ENCODE results near the gene PGLYRP3.
"Not testable (repeated sequence)": the region's sequence is repeated elsewhere in the genome, so short reads cannot be mapped to it uniquely, and the experiment has no call there.

PGLYRP3 gene

DNA sequence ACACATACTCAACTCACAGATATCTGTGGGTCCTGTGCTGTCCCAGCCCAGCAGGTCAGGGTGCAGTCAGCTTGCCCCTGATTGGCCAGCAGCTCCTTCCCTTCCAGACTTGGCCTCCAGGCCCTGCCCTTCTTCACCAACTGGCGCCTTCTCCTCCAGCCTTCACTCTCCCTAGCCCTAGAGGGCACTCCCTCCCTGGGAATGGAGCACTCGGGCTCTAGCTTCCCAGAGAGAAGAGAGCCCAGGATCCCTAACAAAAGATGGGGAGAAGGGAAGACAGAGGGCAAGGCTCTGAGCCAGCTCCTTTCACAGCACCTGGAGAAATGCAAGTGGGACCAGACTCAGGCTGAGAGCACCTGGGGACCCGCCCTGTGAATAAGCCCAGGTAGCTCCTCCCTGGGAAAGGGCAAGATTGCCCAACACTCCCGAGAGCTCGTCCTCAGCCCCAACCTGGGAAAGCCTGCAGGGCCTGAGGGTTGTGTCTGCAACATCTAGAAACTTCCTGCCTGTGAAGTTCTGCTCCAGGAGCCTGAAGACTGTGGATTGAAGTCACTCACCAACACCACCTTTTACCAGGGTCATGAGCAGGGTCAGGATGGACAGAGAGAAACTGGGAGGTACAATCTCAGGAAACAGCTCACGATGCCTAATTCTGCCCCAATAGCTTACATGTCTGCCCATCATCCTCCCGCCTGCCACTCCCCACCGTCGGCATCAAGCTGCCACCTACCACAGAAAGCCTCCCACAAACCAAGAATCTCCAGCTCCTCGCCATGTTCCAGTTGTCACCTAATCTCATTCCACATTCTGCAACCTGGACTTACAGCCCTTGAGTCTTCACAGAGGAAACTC is 36.0 kb upstream of the PGLYRP3 start, which contains the start of gene PGLYRP4:
TSS of gene PGLYRP4 (minus strand) at position 331 of the 852 bp plus-strand sequence. CDS start 909 bp downstream, outside the sequence.
- peak; percentile 13 for DNase-seq (ENCODE audit: low spot score)

DNA sequence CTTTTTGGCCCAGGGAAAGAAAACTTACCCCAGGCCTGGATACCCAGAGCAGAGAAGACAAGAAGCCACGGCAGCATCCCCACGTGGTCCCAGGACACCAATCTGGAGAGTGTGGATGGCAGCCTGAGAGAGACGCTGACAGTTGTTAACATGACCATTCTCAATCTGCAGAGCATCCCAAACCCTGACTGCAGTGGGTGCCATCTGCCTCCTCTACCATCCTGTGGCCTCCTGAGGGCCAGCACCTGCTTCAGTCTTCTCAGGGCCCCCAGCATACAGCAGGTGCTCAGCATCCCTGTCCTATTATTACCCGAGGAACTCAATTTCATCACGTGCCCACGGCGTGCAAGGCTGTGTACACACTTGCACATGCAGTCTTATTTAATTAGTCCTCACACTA is 35.1 kb upstream of the PGLYRP3 start:
- DNase-seq (ENCODE audit: low spot score): no peak

DNA sequence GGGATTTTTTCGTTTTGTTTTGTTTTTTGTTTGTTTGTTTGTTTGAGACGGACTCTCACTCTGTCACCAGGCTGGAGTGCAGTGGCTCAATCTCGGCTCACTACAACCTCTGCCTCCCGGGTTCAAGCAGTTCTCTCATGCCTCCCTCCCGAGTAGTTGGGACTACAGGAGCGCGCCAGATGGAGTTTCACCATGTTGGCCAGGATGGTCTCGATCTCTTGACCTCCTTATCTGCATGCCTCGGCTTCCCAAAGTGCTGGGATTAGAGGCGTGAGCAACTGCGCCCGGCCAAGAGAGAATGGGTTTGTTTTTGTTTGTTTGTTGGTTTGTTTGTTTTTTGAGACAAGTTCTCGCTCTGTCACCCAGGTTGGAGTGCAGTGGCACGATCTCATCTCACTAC is 34.3 kb upstream of the PGLYRP3 start:
- not testable (repeated sequence) for DNase-seq (ENCODE audit: low spot score)

DNA sequence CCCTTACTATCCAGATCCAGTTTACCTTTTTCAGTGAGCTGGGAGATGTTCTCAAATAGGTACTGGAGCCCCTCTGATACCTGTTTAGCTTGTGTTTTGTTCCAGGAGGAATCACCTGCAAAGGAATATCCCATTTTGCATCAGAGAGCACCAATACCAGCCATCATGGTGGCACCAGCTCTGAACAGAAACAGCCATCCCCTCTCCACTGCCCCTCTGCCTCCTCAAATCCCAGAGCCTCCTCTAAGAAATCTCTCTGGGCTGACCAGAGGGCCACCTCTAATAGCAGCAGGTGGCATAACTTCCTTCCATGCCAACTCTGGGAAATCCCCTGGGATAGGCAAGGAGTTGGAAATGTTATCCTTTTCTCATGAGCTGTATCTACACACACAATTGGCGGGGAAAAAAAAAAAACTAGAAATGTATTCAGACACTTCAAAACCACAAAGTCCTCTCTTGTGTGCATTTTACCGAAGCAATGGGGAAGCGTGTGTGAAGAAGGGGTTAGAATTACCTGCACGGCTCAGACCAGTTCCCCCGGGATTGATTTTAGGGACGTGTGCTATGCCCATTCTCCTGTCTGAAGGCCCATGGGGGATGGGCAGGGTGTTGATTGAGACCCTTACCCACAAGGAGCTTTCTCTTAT is 33.4 kb upstream of the PGLYRP3 start:
- DNase-seq (ENCODE audit: low spot score): no peak

DNA sequence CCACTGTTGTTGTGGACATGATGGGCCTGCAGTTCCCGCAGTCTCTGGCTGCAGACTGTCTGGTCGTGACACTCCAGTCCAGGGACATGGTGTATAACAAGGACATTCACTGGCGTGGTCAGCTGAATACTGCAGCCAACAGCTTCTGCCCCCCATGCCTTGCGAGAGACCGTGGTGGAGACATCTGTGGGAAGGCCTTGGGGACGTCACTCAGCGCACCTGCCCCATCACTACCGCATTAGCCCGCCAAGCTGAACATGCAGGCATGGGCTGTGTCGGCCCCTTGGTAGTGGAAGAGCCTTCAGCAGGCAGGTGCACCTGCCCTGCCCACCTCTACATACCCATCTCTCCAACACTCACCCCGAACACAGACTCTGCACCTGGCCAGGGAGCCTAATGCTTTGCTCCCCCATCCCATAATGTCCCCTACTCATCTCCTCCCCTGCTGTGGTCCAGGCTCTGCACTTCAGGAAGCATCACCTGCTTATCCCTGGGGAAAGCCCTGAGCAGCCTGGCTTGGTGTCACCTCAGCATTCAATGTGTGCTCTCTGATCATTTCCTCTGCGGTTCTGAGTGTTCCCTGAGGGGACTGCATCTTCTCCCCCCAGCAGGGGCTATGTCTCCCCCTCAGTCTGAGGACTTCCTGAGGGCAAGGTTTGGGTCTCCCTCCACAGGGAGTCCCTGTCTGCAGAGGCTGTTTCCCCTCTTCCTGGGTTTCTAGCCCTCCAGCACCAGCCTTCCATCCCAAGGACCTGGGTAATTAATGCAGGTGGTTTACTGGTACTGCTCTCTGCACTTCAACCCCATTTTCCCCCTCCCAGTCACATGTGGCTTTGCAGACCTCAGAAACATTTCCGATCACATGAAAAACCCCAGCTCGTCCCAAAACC is 32.7 kb upstream of the PGLYRP3 start:
- DNase-seq (ENCODE audit: low spot score): no peak

DNA sequence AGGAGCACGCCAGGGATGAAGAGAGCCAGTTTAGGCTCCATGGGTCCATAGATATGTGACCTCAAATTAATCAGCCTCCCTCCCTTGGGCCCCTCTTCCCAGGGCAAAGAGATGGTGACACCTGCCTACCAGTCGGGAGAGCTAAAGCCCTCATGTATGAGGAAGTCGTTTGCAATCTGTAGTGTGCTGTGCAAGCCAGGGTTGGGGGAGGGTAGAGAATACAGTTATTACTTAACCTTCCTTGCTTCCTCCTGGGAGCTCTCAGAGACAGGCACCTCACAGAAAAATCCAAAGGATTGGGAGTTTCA is 31.9 kb upstream of the PGLYRP3 start:
- no peak for DNase-seq (ENCODE audit: low spot score)

DNA sequence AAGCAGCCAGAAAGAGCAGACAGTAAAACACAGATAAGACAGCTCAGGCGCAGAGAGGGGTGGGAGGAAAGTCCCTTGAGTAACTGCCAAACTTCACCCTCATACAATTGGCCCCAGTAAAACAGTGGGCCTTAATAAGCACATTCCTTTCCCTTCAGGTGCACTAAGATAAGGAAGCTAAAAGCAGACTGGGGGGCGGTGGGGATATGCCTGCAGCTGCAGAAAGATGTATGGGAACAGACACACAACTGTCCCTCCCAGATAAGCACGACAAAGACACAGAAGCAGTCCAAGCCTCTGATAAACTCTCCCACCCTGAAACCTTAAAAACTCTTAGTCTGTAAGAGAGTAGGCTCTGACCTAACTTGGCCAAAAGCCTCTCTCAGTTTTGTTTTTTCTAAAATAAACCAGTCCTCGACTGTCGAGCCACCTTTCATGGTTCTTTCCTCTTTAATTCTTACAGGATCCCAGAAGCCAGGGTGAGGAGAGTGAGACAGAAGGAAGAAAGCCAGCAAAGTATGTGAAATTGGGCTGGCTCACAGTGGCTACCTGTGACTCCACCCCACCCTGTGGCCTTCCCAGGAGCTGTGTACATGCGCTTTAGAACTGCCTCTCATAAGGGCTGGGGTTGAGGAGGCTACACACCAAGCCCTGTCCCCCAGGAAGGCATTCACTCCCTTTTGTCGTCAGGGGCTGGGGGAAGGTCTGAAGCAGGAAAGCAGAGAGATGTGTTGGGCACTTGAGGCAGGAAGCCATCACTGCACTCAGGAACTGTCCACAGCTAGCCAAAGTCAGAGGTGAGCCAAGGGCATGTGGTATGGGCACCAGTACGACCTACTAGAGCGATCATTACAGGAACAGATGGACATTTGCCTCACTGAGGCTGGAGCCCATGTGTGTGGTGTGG is 31.3 kb upstream of the PGLYRP3 start:
- DNase-seq (ENCODE audit: low spot score): no peak

DNA sequence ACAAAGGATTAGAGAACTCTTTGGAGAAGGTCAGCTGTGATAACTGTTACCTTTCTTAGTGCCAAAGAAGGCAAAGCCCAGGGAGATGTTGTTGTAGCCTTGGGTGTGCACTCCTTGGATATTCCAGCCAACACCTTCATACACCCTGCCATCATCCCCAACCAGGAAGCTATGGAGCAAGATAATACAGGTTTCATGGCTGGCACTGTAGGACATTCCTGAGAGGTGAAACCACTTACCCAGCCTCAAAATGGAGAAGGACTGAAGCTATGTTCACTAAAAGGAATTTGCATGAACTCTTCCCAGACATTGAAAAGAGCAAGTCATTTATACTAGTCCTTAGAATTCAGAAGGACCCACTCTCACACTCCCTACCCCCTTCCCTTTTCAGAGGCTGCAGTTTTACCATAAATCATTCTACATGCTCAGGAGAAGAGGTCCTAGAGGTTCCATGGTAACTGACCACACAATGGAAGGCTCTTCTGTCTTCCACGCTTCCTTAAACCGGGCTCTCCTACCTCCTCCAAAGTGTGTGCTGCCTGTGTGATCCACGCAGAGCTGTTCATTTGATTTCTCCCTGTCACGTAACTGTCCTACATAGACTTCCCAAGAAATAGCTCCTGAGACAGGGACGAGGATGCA is 30.4 kb upstream of the PGLYRP3 start:
- DNase-seq (ENCODE audit: low spot score): no peak

DNA sequence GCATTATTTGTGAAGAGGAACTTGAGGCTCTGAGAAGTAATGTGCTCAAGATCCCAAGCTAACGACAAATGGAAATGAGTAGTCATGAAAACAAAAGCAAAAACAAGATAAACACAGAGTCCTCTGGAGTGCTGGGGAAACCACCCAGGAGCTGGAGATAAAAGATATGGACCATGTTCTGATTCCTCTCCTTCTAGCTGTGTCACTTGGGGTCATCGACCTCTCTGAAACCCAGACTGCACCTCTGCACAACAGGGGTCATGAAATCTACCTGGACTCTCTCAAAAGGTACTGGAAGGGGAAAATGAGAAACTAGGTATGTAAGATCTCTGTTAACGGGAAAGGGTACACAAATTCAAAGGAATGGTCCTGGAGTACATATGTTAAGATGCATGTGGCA is 29.4 kb upstream of the PGLYRP3 start:
- no peak for DNase-seq (ENCODE audit: low spot score)

DNA sequence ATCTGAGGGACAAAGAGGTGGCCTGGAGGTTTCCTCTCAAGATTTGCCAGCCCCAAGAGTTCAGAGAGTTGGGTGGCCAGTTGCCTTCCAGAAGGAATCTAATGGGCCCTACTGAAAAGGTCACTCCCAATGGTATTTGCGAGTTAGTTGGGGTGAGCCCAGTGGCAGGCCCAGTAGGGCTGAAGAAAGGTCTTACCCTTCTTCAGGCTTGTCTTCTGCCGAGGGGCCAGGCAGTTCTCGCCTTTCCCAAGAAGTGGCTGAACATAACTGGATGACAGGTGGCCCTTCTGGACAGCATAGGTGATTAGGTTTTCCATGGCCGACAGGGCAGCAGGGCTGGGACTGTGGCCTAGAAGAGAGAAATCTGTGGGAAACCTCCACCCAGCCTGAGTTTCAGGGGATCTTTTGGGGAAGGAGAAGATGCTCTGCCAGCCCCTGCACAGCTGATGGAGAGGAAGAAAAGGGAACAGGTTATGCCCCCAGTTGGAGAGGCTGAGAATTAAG is 28.7 kb upstream of the PGLYRP3 start:
- DNase-seq (ENCODE audit: low spot score): no peak

DNA sequence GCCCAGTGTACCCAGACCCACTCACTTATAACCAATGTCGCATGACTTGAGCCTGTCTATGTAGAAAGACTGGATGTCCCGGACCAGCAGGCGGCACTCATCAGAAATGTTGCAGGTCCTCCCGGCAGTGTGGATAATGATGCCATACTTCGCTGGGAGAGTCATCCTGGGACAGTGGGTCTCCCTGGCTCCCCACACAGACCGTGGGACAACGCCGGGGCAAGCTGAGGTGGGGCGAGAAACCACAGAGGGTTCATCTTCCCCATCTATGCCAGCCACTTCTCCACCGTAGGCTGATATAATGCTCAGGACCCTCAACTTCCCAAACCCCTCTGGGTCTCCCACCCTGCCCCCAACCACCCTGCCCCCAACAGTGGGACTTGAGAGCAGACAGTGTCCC is 27.6 kb upstream of the PGLYRP3 start:
- DNase-seq (ENCODE audit: low spot score): no peak

DNA sequence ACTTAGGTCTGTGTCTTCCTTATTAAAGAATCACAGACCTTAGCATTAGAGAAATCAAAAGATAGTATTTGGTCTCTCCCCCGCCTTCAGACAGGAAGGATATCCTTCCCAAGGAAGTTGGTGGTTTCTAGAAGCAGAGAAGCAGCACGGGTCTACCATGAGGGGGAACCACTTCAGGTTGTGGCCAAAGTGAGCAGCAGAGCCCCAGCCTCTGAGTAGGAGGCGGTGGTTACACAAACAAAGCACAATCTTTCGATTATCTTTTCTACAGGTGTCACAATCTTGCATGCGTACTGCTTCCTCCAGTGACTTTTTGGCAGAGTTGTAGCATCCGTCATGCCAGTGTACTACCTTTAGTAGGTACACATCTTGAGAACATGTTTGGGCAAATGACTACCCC is 27.1 kb upstream of the PGLYRP3 start:
- DNase-seq (ENCODE audit: low spot score): no peak

DNA sequence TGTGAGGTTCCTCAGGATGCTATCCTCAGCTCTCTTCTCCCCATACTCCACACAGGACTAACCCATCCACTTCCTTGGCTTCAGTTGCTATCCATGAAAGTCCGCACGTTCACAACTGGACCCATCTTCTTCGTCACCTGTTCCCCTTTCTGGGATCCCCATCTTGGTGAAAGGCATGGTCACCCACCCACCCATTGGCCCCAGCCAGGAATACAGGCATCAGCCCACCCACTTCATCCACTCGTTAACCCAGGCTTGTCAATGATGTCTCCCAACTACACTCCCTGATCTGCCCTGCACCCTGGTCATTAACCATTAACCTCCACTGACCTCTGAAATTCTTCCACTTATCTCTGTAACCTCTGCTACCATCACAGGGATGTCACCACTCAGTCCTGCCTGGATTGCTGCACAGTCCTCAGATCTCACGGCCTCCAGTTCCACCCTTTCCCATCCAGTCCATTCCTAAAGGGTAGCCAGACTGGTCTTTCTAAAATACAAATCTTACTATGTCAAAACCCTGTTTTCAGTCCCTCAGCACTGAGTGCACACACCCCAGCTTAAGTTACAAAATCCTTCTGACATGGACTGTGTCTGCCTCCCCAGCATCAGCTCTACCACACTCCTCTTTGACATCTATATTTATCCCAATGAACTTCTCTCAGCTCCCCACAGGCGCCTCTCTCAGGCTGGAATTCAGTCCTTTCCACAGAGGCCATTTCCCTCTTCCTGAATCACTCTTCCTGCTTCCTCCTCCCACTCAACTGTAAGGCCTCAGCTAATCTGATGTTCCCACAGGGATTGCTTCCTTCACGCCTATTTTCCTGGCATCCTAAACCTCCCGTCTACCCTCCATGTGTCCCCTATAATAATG is 25.5 kb upstream of the PGLYRP3 start:
- DNase-seq (ENCODE audit: low spot score): no peak

DNA sequence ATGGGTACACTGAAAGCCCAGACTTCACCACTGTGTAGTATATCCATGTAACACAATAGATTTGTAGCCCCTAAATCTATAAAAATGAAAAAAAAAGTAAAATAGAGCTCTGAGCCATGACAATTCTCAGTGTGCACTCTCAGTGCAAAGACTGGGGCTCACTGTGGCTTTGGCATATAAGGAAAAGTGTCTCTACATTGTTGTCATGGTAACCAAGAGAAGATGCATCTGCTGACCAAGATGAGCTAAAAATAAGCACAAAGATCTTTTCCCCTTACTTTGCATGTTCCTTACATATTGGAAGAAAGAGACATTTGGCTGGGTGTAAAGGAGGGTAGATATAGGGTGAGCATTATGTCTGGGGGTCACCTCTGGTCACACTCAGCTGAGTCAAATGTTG is 23.9 kb upstream of the PGLYRP3 start:
- DNase-seq (ENCODE audit: low spot score): no peak

DNA sequence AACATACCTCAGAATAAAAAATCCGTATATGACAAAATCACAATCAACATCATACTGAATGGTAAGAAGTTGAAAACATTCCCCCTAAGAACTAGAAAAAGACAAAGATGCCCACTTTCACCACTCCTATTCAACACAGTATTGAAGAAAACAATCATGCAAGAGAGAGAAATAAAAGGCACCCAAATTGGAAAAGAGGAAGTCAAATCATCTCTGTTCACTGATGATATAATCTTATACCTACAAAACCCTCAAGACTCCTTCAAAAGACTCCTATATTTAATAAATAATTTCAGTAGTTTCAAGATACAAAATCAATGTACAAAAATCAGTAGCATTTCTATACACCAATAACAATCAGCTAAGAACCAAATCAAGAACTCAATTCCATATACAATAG is 21.1 kb upstream of the PGLYRP3 start:
- no peak for DNase-seq (ENCODE audit: low spot score)

DNA sequence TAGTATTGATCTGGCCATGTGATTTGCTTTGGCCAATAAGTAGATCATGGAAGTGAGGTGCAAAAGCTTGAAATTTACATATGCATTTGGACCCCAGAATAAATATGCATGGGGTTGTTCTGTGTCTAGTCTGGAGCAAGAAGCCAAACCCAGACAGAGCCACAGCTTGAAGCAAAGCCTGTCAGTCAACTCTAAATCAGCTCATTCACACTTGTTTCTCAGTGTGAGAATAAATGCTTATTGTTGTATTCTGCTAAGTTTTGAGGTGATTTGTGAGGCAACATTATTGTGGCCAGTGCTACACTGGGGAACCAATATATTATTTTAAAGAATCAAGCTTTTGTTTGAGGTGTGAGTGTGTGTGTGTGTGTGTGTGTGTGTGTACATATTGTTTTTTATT is 12.2 kb upstream of the PGLYRP3 start:
- DNase-seq (ENCODE audit: low spot score): no peak

DNA sequence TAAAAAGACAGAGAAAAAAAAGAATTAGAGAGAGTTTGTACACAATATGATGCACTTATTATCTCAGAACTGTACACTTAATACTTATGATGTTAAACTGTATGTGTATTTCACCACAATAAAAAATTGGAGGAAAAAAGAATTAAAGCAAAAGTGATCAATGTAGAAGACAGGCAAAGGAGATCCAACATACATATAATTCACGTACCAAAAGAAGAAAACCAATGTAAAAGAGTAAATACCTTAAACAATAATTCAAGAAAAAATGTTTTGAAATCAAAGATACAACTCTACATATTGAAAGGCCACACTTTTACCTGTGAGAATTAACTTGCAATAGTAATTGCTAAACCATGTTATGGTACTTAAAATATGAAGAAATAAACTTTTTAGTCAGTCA is 9.8 kb upstream of the PGLYRP3 start:
- DNase-seq (ENCODE audit: low spot score): no peak

DNA sequence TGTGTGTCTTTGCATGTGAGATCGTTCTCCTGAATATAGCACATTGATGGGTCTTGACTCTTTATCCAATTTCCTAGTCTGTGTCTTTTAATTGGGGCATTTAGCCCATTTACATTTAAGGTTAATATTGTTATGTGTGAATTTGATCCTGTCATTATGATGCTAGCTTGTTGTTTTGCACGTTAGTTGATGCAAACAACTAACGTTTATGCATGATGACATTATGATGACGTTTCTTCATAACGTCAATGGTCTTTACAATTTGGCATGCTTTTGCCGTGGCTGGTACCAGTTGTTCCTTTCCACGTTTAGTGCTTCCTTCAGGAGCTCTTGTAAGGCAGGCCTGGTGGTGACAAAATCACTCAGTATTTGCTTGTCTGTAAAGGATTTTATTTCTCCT is 5.4 kb upstream of the PGLYRP3 start:
- DNase-seq (ENCODE audit: low spot score): not testable (repeated sequence)

DNA sequence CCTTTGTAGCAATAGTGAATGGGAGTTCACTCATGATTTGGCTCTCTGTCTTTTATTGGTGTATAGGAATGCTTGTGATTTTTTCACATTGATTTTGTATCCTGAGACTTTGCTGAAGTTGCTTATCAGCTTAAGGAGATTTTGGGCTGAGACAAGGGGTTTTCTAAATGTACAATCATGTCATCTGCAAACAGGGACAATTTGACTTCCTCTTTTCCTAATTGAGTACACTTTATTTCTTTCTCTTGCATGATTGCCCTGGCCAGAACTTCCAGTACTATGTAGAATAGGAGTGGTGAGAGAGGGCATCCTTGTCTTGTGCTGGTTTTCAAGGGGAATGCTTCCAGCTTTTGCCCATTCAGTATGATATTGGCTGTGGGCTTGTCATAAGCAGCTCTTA is 3.3 kb upstream of the PGLYRP3 start:
- DNase-seq (ENCODE audit: low spot score): not testable (repeated sequence)

DNA sequence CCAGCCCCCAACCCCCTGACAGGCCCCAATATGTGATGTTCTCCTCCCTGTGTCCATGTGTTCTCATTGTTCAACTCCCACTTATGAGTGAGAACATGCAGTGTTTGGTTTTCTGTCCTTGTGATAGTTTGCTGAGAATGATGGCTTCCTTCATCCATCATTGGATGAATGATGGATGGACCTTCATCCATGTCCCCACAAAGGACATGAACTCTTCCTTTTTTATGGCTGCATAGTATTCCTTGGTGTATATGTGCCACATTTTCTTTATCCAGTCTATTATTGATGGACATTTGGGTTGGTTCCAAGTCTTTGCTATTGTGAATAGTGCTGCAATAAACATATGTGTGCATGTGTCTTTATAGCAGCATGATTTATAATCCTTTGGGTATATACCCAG is 1.6 kb upstream of the PGLYRP3 start:
- DNase-seq (ENCODE audit: low spot score): not testable (repeated sequence)

All from SW480 (cell line).